ENCODE measurements around the gene KBTBD12.
"Not testable (repeated sequence)": the region's sequence is repeated elsewhere in the genome, so short reads cannot be mapped to it uniquely, and the experiment has no call there.

The KBTBD12 gene, protein sequence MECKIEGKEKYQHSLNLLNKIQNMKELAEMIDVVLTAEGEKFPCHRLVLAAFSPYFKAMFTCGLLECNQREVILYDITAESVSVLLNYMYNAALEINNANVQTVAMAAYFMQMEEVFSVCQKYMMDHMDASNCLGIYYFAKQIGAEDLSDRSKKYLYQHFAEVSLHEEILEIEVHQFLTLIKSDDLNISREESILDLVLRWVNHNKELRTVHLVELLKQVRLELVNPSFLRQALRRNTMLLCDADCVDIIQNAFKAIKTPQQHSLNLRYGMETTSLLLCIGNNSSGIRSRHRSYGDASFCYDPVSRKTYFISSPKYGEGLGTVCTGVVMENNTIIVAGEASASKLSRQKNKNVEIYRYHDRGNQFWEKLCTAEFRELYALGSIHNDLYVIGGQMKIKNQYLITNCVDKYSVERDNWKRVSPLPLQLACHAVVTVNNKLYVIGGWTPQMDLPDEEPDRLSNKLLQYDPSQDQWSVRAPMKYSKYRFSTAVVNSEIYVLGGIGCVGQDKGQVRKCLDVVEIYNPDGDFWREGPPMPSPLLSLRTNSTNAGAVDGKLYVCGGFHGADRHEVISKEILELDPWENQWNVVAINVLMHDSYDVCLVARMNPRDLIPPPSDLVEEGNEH

GRCh38 chr3:127915115-127915936 is at the start of gene KBTBD12:
Gene KBTBD12, plus strand, starts transcription at chr3:127915232. Its CDS starts 7,830 bp downstream, at chr3:127923062.
- peak in 39 of 58 donors; percentile 14 to 64 (median 39) for DNase-seq

DNA sequence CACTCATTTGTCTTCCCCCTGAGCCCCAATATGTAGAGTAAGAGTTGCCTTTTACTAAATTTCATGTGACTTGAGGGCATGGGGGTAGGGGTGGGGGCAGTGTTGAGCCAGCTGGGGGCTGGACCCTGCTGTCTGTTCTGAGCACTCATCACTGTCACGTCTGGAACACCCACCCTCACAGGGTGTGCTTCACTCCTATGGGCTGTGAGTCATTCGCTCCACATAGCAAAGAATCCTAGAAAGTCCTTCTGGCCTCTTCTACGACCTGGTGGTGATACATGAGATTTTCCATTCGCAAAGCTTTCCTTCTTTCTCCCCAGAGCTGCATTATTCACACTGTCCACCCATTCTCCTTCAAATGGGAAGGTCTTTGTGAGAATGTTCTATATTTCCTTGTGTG is 49.1 kb upstream of the KBTBD12 start:
- no peak for DNase-seq

- no peak for DNase-seq
These were observed 47.6 kb upstream of the KBTBD12 start for GRCh38 chr3:127867412-127867811.

DNA sequence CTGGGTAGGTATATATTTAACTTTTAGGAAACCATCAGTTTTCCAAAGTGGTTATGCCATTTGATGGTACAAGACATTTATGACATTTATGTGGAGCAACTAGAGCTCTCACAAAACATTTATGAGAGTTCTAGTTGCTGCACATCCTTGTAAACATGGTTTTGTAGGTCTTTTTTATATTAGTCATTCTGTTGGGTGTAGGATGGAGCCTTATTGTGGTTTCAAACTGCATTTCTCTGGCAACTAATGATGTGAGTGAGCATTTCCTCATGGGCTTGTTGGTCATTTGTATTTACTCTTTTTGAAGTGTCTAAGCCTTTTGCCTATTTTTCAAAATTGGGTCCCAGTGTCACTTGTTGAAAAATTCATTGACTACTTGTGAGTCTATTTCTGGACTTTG is 47.0 kb upstream of the KBTBD12 start:
- DNase-seq, result no peak

- DNase-seq, result no peak
These were observed 44.9 kb upstream of the KBTBD12 start for GRCh38 chr3:127870156-127870555.

GRCh38 chr3:127874097-127874496 is 40.9 kb upstream of the KBTBD12 start:
- DNase-seq, result not testable (repeated sequence)

GRCh38 chr3:127881586-127881985 is 33.4 kb upstream of the KBTBD12 start:
- no peak for DNase-seq

DNA sequence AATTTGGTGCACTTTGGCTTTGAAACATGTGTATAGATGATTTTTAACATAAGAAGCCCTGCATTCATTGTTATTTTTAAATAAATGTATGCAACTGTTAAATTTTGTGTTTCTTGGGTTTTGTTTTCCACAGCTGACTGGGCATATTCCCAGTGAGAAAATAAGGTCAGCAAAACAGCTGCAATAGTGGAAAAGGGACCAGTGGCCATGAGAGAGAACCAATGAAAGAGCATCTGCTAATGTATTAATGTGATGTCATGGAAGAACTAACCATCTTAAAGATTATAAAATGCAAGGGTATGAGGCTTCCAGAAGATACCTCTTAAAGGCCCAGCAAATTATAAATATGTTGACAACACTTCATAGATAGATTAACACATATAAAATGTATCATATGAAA is 31.0 kb upstream of the KBTBD12 start:
- no peak for DNase-seq

- no peak for DNase-seq
These were observed 28.6 kb upstream of the KBTBD12 start for GRCh38 chr3:127886231-127886955.

GRCh38 chr3:127886956-127887231 is 28.1 kb upstream of the KBTBD12 start:
- DNase-seq, result no peak

GRCh38 chr3:127887321-127887720 is 27.7 kb upstream of the KBTBD12 start:
- no peak for DNase-seq

- DNase-seq, result no peak
These were observed 26.9 kb upstream of the KBTBD12 start for GRCh38 chr3:127888156-127888555.

DNA sequence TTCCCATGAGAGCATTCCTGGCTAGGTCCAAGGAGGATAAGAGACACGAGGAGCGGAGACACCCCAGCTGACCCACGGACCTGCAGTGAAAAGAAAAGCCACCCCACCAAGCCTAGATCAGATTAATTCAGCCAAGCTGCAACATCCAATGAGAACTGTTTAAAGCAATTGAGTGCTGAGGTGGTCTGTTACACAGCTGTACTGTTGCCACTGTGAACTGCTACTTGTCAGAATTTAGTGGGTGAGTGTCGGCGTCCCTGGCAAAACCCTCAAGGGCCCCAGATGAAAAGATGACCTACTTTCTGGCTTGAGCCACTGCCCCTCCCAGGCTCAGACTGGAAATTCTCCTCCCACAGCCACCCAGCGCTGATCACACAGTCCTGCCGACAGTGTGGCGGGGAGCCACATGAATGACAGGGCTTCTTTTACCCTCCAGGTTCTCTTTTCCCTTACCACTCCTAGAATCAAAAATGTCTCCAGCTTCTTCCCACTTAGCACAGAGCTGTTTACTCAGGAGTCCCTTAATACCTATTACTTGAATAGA is 26.4 kb upstream of the KBTBD12 start:
- peak in 27 of 58 donors; percentile 7 to 68 (median 22) for DNase-seq

GRCh38 chr3:127889461-127889863 is 25.6 kb upstream of the KBTBD12 start:
- DNase-seq, result peak in 1 of 58 donors; percentile 10

DNA sequence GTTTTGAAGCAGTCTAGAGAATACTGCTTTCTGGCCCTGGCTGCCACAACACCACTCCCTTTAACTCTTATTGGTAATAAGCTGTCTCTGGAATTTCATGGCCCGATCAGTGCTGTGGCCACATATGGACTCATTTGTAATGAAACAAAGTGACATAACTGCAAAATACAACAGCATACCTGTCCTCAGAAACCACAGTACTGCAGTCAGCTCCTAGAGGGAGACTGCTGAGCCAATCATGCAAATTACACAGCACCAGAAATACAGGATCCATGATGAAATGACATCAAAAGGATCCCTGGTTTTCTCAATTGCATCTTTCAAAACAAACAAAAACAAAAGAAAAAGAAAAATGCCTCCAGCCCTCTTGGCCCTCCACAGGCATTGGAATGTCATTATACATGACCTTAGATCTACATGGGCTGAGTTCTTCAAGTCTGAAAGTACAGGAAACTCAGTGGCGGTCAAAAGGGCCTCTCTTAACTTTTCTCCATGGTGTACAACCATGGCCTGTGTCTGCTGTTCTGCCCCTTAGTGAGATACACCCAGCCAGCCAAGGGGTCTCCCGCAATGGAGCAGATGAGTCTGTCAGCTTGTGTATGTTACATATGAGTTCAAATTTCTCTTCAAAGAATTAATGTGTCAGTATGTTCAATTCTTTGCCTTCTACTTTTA is 24.9 kb upstream of the KBTBD12 start:
- no peak for DNase-seq

DNA sequence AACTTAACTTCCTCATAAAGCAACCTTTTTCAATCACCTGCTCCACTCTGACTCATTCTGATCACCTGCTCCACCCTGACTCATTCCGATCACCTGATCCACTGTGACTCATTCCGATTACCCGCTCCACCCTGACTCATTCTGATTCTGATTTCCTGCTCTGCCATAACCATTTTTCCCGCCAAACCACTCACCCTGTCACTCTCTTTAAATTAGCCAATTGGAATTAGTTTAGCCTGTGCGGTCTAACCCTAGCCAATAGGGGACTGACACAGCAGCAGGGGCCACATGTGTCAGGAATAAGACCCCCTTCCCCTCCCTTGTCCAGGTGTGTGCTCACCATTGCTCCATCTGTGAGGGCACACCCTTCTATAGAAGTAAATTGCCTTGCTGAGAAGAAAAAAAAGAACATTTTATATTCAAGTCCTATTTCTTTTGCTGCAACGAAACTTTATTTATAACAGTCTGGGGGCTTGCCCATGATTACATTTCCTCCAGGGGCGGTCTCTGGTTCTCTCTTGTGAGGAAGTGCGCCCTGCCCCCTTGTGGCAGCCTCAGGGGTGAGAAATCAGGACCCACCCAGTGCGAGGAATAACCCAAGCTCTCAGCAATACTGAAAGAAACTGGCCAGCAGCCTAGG is 24.3 kb upstream of the KBTBD12 start:
- DNase-seq, result peak in 2 of 58 donors; percentile 6 to 54

GRCh38 chr3:127894481-127894880 is 20.6 kb upstream of the KBTBD12 start:
- DNase-seq, result no peak

DNA sequence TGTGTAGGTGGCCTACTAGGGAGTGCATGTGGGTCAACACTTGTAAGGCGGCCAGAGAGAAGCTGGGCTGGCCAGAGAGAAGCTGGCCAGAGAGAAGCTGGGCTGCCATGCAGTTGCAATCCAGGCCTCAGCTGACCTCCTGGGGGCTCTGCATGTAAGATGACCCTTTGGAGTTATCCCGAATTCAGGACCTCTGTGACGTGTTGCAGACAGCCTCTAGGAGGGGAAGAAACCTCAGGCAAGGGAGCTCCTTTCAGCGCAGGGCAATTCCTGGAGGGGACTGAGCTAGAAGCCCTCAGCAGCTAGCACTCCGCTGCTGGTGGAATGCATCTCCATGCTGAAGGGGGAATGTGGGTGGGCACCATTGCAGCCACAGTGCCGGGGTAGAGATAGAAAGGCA is 15.8 kb upstream of the KBTBD12 start:
- no peak for DNase-seq

- DNase-seq, result peak in 1 of 58 donors; percentile 31
These were observed 15.3 kb upstream of the KBTBD12 start for GRCh38 chr3:127899766-127900165.

GRCh38 chr3:127900536-127900935 is 14.5 kb upstream of the KBTBD12 start:
- DNase-seq, result no peak

All from anterior cingulate cortex (tissue), 58 donors.